K562 (cell line): Measurements from ENCODE around the gene ALG11. TPM values are rescaled to one million over a fixed set of nuclear protein-coding genes. Genes with fewer than 3 reads are reported as not detected.

Experiments used
- SAP30 ChIP-seq: fragments of 200-600 bp; sonication (generic); IDR thresholded peaks from 2 replicates; pipeline ENCODE4 v1.6.1; 2012; ENCODE audit warnings: borderline replicate concordance, low read depth, mild to moderate bottlenecking, moderate library complexity, low read length, control low read depth, inconsistent platforms; ENCODE audit not compliant: insufficient read depth, poor library complexity, severe bottlenecking
- polyA plus RNA-seq, 8 experiments: library from polyadenylated mRNA; depleted of rRNA in 4 of 8; stranded (reverse) in 5 of 8; unstranded in 3 of 8; fragments of >200 nt; fragmentation: Nextera tagmentation in 2 of 8; fragmentation: Illumina TruSeq in 1 of 8; extraction: Ambion mirVana in 2 of 8; extraction: Trizol in 1 of 8; gene quantifications; 2 replicates each; pipeline versions ENCODE4 v1.2.1 to v1.2.3, GENCODE V29; 2011 to 2014; ENCODE audit warnings: inconsistent platforms in 1 of 8, missing spikeins in 1 of 8
- total RNA-seq, 7 experiments: library from RNA; depleted of rRNA in 6 of 7; stranded (reverse); fragments of >200 nt in 6 of 7; fragmentation: Illumina TruSeq in 2 of 7; extraction: Trizol in 2 of 7; gene quantifications; 2 replicates each; pipeline versions ENCODE4 v1.2.1 to v1.2.3, GENCODE V29; 2011 to 2021; ENCODE audit warnings: low replicate concordance in 1 of 7
- TF ChIP-seq, protein P1 (sequence below): fragments of 450-650 bp; IDR thresholded peaks from 2 replicates; pipeline ENCODE4 v1.6.1; 2016; ENCODE audit warnings: mild to moderate bottlenecking, moderate library complexity

ALG11 gene
- total and polyA plus RNA-seq, 9 of the 15 experiments (the other 6 are each of a cell fraction or from before 2014, with no cell fraction given) = 7.3 to 19.2 (median 16.3) TPM

GRCh38 chr13:52009946-52010345 lies 2.3 kb upstream of the ALG11 start (continued):
- TF ChIP-seq, protein P1, sequence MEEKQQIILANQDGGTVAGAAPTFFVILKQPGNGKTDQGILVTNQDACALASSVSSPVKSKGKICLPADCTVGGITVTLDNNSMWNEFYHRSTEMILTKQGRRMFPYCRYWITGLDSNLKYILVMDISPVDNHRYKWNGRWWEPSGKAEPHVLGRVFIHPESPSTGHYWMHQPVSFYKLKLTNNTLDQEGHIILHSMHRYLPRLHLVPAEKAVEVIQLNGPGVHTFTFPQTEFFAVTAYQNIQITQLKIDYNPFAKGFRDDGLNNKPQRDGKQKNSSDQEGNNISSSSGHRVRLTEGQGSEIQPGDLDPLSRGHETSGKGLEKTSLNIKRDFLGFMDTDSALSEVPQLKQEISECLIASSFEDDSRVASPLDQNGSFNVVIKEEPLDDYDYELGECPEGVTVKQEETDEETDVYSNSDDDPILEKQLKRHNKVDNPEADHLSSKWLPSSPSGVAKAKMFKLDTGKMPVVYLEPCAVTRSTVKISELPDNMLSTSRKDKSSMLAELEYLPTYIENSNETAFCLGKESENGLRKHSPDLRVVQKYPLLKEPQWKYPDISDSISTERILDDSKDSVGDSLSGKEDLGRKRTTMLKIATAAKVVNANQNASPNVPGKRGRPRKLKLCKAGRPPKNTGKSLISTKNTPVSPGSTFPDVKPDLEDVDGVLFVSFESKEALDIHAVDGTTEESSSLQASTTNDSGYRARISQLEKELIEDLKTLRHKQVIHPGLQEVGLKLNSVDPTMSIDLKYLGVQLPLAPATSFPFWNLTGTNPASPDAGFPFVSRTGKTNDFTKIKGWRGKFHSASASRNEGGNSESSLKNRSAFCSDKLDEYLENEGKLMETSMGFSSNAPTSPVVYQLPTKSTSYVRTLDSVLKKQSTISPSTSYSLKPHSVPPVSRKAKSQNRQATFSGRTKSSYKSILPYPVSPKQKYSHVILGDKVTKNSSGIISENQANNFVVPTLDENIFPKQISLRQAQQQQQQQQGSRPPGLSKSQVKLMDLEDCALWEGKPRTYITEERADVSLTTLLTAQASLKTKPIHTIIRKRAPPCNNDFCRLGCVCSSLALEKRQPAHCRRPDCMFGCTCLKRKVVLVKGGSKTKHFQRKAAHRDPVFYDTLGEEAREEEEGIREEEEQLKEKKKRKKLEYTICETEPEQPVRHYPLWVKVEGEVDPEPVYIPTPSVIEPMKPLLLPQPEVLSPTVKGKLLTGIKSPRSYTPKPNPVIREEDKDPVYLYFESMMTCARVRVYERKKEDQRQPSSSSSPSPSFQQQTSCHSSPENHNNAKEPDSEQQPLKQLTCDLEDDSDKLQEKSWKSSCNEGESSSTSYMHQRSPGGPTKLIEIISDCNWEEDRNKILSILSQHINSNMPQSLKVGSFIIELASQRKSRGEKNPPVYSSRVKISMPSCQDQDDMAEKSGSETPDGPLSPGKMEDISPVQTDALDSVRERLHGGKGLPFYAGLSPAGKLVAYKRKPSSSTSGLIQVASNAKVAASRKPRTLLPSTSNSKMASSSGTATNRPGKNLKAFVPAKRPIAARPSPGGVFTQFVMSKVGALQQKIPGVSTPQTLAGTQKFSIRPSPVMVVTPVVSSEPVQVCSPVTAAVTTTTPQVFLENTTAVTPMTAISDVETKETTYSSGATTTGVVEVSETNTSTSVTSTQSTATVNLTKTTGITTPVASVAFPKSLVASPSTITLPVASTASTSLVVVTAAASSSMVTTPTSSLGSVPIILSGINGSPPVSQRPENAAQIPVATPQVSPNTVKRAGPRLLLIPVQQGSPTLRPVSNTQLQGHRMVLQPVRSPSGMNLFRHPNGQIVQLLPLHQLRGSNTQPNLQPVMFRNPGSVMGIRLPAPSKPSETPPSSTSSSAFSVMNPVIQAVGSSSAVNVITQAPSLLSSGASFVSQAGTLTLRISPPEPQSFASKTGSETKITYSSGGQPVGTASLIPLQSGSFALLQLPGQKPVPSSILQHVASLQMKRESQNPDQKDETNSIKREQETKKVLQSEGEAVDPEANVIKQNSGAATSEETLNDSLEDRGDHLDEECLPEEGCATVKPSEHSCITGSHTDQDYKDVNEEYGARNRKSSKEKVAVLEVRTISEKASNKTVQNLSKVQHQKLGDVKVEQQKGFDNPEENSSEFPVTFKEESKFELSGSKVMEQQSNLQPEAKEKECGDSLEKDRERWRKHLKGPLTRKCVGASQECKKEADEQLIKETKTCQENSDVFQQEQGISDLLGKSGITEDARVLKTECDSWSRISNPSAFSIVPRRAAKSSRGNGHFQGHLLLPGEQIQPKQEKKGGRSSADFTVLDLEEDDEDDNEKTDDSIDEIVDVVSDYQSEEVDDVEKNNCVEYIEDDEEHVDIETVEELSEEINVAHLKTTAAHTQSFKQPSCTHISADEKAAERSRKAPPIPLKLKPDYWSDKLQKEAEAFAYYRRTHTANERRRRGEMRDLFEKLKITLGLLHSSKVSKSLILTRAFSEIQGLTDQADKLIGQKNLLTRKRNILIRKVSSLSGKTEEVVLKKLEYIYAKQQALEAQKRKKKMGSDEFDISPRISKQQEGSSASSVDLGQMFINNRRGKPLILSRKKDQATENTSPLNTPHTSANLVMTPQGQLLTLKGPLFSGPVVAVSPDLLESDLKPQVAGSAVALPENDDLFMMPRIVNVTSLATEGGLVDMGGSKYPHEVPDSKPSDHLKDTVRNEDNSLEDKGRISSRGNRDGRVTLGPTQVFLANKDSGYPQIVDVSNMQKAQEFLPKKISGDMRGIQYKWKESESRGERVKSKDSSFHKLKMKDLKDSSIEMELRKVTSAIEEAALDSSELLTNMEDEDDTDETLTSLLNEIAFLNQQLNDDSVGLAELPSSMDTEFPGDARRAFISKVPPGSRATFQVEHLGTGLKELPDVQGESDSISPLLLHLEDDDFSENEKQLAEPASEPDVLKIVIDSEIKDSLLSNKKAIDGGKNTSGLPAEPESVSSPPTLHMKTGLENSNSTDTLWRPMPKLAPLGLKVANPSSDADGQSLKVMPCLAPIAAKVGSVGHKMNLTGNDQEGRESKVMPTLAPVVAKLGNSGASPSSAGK = no peak
- no peak for TF ChIP-seq SAP30
- TF ChIP-seq, all 486 proteins: peak for 7
